Measurements from ENCODE around the gene SLC9A9. TPM values are rescaled to one million over a fixed set of nuclear protein-coding genes. Genes with fewer than 3 reads are reported as not detected.

SLC9A9 gene
- total RNA-seq, 1 experiment from 2014 or later = 2.2 TPM

DNA sequence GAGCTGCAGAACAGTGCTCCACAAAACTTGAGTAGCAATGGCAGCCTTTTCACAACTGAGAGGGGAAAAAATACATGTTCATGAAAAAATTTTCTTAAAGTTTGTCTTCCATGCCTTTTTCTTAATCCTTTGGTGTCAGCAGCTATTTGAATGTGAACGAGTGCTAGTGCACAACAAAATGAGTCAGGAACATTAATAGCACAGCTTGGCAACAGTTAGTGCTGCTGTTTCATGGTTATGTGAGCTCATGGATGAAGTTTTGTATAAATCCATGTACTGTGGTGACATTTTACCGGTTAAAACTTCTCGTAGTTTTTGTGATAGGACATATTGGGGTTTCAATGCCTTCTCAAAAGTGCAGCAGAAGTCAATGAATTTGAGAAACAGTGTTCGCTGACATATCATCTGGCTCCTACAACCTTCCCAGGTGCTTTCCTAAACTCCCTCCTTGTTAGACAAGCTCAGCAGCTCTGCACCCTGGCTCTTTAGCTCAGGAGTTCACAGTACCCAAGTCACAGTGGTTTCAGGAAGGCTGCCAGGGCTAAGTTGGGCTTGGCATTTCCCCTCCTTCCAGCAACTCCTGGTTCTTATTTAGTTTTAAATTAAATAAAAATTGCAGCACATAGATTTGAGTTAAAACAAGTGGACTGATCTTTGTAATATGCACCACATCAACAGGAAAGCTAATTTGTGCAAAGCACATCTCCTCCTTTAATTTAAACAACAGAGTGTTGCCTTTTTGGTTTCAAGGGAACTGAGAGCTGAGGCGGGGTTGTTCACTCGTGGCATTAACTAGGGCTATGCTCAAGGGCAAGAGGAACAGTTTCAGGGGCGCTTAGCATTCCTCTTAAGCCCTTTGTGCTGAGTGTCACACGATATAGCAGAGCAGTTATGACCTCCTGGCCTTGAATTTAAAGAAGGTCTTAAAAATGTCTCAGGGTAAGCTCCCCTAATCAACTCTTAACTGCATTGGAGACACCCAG, 365.9 kb downstream of the SLC9A9 start:
- ChIA-PET CTCF (interaction anchor here (0.5 to 1.2 kb wide), 2 partner anchors 161 to 162 kb away, joined by 3 to 6 read pairs; no protein-coding TSS in a partner anchor), POLR2A (interaction anchor here (0.6 to 0.8 kb wide), 2 partner anchors 15 to 159 kb away, joined by 3 to 4 read pairs; no protein-coding TSS in a partner anchor)
- H3K4me1 Mint-ChIP-seq (ENCODE audit: insufficient read depth, unreplicated experiment) = no peaks in the 10 kb centered on the region
- DNase-seq (ENCODE audit: unreplicated experiment) = no peak
- TF ChIP-seq, protein P1, sequence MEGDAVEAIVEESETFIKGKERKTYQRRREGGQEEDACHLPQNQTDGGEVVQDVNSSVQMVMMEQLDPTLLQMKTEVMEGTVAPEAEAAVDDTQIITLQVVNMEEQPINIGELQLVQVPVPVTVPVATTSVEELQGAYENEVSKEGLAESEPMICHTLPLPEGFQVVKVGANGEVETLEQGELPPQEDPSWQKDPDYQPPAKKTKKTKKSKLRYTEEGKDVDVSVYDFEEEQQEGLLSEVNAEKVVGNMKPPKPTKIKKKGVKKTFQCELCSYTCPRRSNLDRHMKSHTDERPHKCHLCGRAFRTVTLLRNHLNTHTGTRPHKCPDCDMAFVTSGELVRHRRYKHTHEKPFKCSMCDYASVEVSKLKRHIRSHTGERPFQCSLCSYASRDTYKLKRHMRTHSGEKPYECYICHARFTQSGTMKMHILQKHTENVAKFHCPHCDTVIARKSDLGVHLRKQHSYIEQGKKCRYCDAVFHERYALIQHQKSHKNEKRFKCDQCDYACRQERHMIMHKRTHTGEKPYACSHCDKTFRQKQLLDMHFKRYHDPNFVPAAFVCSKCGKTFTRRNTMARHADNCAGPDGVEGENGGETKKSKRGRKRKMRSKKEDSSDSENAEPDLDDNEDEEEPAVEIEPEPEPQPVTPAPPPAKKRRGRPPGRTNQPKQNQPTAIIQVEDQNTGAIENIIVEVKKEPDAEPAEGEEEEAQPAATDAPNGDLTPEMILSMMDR (IDR thresholded peaks at IDR 0.05; ENCODE audit: unreplicated experiment) = no peak
- no peaks in the 10 kb centered on the region for H3K9me3 Mint-ChIP-seq (ENCODE audit: unreplicated experiment)
- no peaks in the 10 kb centered on the region for H3K27me3 Mint-ChIP-seq (ENCODE audit: insufficient read depth, unreplicated experiment)
- no peak overlapping the region for H3K4me3 Mint-ChIP-seq (ENCODE audit: unreplicated experiment)
- H3K36me3 Mint-ChIP-seq (ENCODE audit: insufficient read depth, unreplicated experiment) = no peaks in the 10 kb centered on the region
- intact Hi-C loops (cut with micrococcal nuclease) = no loop called here
- BruUV-seq (replicated peaks) = no TSS peak
- no peak overlapping the region for H3K27ac Mint-ChIP-seq (ENCODE audit: low read depth, unreplicated experiment)

DNA sequence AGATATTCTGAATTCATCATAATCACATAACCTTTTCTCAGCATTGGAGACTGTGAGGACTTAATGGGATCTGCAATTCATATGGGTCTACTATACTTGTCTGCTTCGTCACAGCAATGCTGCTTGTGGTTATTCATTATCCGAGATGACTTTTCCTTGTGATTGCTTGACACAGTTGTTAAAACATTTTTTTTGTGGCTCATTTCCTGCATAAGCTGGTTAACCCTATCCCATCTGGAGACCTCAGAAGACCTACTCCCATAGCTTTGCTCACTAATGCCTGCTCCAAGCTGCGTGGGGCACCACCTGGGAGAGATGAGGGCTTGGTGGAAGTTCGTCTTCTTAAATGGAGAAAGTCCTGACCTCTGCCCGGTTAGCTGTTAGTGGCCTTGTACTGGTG, 367.9 kb downstream of the SLC9A9 start:
- H3K27ac Mint-ChIP-seq (ENCODE audit: low read depth, unreplicated experiment) = no peak overlapping the region
- CTCF ChIA-PET = no interaction called here
- no peaks in the 10 kb centered on the region for H3K9me3 Mint-ChIP-seq (ENCODE audit: unreplicated experiment)
- no peaks in the 10 kb centered on the region for H3K4me1 Mint-ChIP-seq (ENCODE audit: insufficient read depth, unreplicated experiment)
- H3K27me3 Mint-ChIP-seq (ENCODE audit: insufficient read depth, unreplicated experiment) = no peaks in the 10 kb centered on the region
- H3K4me3 Mint-ChIP-seq (ENCODE audit: unreplicated experiment) = no peak overlapping the region
- POLR2A ChIA-PET = interaction anchor here (0.5 kb wide), 1 partner anchor 10 kb away, joined by 3 read pairs; no protein-coding TSS in a partner anchor
- TF ChIP-seq, protein P1 (IDR thresholded peaks at IDR 0.05; ENCODE audit: unreplicated experiment) = no peak
- no peaks in the 10 kb centered on the region for H3K36me3 Mint-ChIP-seq (ENCODE audit: insufficient read depth, unreplicated experiment)
- BruUV-seq (replicated peaks) = no TSS peak
- intact Hi-C loops (cut with micrococcal nuclease) = no loop called here
- DNase-seq (ENCODE audit: unreplicated experiment) = no peak

DNA sequence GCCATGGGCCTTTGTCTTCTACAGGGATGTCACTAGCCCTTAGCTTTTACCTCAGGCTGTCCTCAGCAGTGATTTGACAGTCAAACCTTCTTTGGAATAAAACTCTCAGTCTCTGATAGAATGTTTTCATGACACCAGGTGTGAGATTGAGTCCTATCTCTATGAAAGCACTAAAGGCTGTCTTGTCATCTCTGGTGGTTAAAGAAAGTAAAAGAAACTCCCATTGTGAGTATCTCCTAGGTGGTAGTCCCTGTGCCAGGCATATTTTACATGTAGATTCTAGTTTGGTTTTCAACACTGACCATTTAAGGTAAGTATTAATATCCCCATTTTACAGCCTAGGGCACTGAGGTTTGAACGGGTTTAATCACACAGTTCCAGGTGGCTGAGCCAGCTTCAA, 368.5 kb downstream of the SLC9A9 start:
- TF ChIP-seq, protein P1 (IDR thresholded peaks at IDR 0.05; ENCODE audit: unreplicated experiment) = no peak
- DNase-seq (ENCODE audit: unreplicated experiment) = no peak
- H3K27ac Mint-ChIP-seq (ENCODE audit: low read depth, unreplicated experiment) = no peak overlapping the region
- no TSS peak for BruUV-seq (replicated peaks)
- H3K4me3 Mint-ChIP-seq (ENCODE audit: unreplicated experiment) = no peak overlapping the region
- H3K27me3 Mint-ChIP-seq (ENCODE audit: insufficient read depth, unreplicated experiment) = no peaks in the 10 kb centered on the region
- intact Hi-C loops (cut with micrococcal nuclease) = no loop called here
- ChIA-PET CTCF (no interaction called here), POLR2A (no interaction called here)
- no peaks in the 10 kb centered on the region for H3K36me3 Mint-ChIP-seq (ENCODE audit: insufficient read depth, unreplicated experiment)
- no peaks in the 10 kb centered on the region for H3K9me3 Mint-ChIP-seq (ENCODE audit: unreplicated experiment)
- H3K4me1 Mint-ChIP-seq (ENCODE audit: insufficient read depth, unreplicated experiment) = no peaks in the 10 kb centered on the region

DNA sequence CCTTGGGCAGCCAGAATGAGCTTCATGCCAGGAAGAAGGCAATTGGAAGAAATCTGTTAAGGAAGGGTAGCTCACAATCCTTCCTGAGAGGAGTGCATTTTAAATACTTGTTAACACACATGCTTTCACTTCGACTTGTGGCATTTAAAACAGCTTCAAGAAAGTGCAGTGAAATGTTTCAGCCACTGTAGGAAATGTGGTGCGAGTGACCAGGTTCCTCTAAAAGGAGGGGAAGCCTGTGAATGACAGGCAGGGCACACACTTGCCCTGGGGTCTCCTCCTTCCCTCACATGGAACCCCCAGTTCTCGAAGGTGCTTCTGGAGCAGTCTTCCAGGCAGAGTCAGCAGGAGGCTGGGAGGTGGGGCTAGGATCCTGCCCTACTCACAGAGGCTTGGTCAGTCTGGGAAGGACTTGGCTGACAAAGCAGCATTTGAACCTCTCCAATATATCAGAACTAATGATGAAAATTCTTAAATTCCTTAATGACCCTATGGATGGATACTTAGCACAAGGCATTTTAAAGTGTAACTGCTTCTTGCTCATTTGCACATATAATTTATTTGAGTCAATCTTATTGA, 370.1 kb downstream of the SLC9A9 start:
- Mint-ChIP-seq H3K27ac (ENCODE audit: low read depth, unreplicated experiment) (no peak overlapping the region), H3K27me3 (ENCODE audit: insufficient read depth, unreplicated experiment) (no peaks in the 10 kb centered on the region), H3K9me3 (ENCODE audit: unreplicated experiment) (no peaks in the 10 kb centered on the region), H3K4me1 (ENCODE audit: insufficient read depth, unreplicated experiment) (no peaks in the 10 kb centered on the region), H3K36me3 (ENCODE audit: insufficient read depth, unreplicated experiment) (no peaks in the 10 kb centered on the region), H3K4me3 (ENCODE audit: unreplicated experiment) (no peak overlapping the region)
- BruUV-seq (replicated peaks) = no TSS peak
- ChIA-PET POLR2A (no interaction called here), CTCF (no interaction called here)
- intact Hi-C loops (cut with micrococcal nuclease) = no loop called here
- DNase-seq (ENCODE audit: unreplicated experiment) = no peak
- TF ChIP-seq, protein P1 (IDR thresholded peaks at IDR 0.05; ENCODE audit: unreplicated experiment) = no peak

Data from MCF 10A (cell line).